ENCODE data around the gene ZNF573.

ZNF573 gene

GRCh38 chr19:37692956-37693620 lies 86.3 kb downstream of the ZNF573 start:
- no peak for DNase-seq

DNA sequence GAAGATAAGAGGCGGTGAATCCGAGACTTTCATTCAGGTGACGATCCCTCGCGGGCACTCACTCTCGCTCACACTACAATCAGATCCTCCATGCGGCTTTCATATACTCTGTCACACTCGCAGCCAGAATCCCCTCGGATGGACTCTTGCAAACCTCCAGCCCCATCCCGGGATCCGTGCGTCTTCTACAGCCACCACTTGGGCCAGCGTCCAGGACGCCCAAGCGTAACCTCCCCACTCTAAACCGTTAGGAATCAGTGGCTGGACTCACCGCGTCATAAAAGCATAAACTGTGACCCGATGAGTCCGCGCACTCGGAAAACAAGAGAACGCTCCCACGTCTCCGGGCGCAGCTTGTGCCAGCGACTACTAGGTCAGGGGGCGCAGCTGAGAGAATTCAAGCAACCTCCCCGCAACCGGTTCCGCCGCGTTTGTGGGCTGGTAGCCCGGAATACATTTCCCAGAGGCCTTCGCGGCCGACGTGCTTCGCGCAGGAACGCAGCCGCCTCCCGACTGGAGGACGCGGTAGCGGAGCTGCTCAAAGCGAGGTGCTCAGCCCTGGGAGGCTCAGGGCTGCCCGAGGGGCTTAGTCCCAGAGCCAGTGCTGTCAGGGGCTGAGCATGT lies 87.4 kb downstream of the ZNF573 start:
- peak; percentile 38 to 62 (median 56) for DNase-seq
